ENCODE measurements around the gene USP8. TPM values are rescaled to one million over a fixed set of nuclear protein-coding genes. Genes with fewer than 3 reads are reported as not detected.

USP8 gene
- total and polyA plus RNA-seq, 8 donors: 11.1 to 36.4 (median 24.9) TPM

DNA sequence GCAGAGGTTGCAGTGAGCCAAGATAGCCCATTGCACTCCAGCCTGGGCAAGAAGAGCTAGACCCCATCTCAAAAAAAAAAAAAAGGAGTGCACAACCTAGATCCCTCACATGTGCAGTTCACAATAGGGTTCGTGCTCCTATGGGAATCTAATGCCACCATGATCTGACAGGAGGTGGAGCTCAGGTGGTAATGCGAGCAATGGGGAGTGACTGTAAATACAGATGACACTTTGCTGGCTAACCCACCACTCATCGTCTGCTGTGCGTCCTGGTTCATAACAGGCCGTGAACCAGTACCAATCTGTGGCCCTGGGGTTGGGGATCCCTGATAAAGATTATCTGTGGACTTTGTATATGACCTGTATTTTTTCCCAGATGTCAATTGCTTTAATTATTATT lies 16.7 kb downstream of the USP8 start:
- Histone ChIP-seq H3K9me3 (no peaks in the 10 kb centered on the region), H3K4me3 (no peak overlapping the region), H3K27me3 (no peaks in the 10 kb centered on the region), H3K27ac (no peak overlapping the region), H3K36me3 (peaks cover 0 to 50% (median 8%) of the 10 kb centered on the region in 3 donors), H3K4me1 (peaks cover 0 to 2% (median 0%) of the 10 kb centered on the region in 3 donors)
- 78 to 80% methylated on average over 5 of the region's 5 CpGs for WGBS, 2 donors
- ATAC-seq: no peak
- TF ChIP-seq, protein P1, sequence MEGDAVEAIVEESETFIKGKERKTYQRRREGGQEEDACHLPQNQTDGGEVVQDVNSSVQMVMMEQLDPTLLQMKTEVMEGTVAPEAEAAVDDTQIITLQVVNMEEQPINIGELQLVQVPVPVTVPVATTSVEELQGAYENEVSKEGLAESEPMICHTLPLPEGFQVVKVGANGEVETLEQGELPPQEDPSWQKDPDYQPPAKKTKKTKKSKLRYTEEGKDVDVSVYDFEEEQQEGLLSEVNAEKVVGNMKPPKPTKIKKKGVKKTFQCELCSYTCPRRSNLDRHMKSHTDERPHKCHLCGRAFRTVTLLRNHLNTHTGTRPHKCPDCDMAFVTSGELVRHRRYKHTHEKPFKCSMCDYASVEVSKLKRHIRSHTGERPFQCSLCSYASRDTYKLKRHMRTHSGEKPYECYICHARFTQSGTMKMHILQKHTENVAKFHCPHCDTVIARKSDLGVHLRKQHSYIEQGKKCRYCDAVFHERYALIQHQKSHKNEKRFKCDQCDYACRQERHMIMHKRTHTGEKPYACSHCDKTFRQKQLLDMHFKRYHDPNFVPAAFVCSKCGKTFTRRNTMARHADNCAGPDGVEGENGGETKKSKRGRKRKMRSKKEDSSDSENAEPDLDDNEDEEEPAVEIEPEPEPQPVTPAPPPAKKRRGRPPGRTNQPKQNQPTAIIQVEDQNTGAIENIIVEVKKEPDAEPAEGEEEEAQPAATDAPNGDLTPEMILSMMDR (IDR thresholded peaks at IDR 0.05): no peak
- DNase-seq: no peak
- no peak for FAIRE-seq
- intact Hi-C loops (cut with DNase I): no loop called here

- Histone ChIP-seq H3K27me3 (no peaks in the 10 kb centered on the region), H3K36me3 (peaks cover 0 to 19% (median 0%) of the 10 kb centered on the region in 3 donors), H3K27ac (no peak overlapping the region), H3K4me3 (no peak overlapping the region), H3K4me1 (no peaks in the 10 kb centered on the region), H3K9me3 (no peaks in the 10 kb centered on the region)
- FAIRE-seq (no peak), DNase-seq (no peak), ATAC-seq (peak in 1 of 4 donors; percentile 25)
- TF ChIP-seq, protein P1 (IDR thresholded peaks at IDR 0.05): no peak
- intact Hi-C loops (cut with DNase I): no loop called here
Observed at GRCh38 chr15:50452927-50453326, 28.7 kb downstream of the USP8 start.

- ATAC-seq (no peak), FAIRE-seq (no peak), DNase-seq (no peak)
- H3K36me3 ChIP-seq: peaks cover 0 to 23% (median 4%) of the 10 kb centered on the region in 3 donors
- intact Hi-C loops (cut with DNase I): no loop called here
- H3K4me3 ChIP-seq: no peak overlapping the region
- no peaks in the 10 kb centered on the region for H3K9me3 ChIP-seq
- no peak overlapping the region for H3K27ac ChIP-seq
- peaks cover 3 to 4% (median 4%) of the 10 kb centered on the region in 3 donors for H3K4me1 ChIP-seq
- H3K27me3 ChIP-seq: no peaks in the 10 kb centered on the region
- TF ChIP-seq, protein P1 (IDR thresholded peaks at IDR 0.05): no peak
- WGBS, 2 donors: 94 to 95% methylated on average over 7 of the region's 7 CpGs
Observed at GRCh38 chr15:50458348-50459112, 34.3 kb downstream of the USP8 start.

- Histone ChIP-seq H3K4me1 (peaks cover 6 to 11% (median 7%) of the 10 kb centered on the region in 3 donors), H3K9me3 (no peaks in the 10 kb centered on the region), H3K27me3 (no peaks in the 10 kb centered on the region), H3K4me3 (no peak overlapping the region), H3K36me3 (peaks cover 0 to 13% (median 4%) of the 10 kb centered on the region in 3 donors), H3K27ac (no peak overlapping the region)
- intact Hi-C loops (cut with DNase I): no loop called here
- FAIRE-seq: no peak
- peak; percentile 20 to 62 (median 54) for ATAC-seq
- TF ChIP-seq, protein P1 (IDR thresholded peaks at IDR 0.05): no peak
- 20 to 29% methylated on average over 2 of the region's 2 CpGs for WGBS, 2 donors
- no peak for DNase-seq
Observed at GRCh38 chr15:50463423-50464358, 39.5 kb downstream of the USP8 start.

All from pancreas (tissue), 10 donors.